A549 (cell line): ENCODE results near the gene SMC5. TPM values are rescaled to one million over a fixed set of nuclear protein-coding genes. Genes with fewer than 3 reads are reported as not detected.

Experiments
- ATAC-seq, 2 experiments: fragments of 200-7000 bp in 1 of 2; fragments of >200 bp in 1 of 2; cut with Nextera tagmentation in 1 of 2; cut with Tn5 transposase in 1 of 2; 3 replicates each; pipeline versions ENCODE4 v1.8.0 to v1.9.1; 2018 to 2020; ENCODE audit warnings: mild to moderate bottlenecking in 1 of 2, moderate library complexity in 1 of 2
- CTCF ChIA-PET: fragments of 300-600 bp; sonication (Branson Sonifier 250); formaldehyde crosslinking; extraction: SDS; loops from one replicate; lab custom pipeline; 2021; ENCODE audit warnings: antibody characterized with exemption, inconsistent platforms; lab: Yijun Ruan, JAX
- POLR2A ChIA-PET: fragments of 350-600 bp; formaldehyde crosslinking; extraction: SDS; loops from one replicate; lab custom pipeline; 2021; ENCODE audit warnings: antibody characterized with exemption, inconsistent platforms; lab: Yijun Ruan, JAX
- DNase-seq, 2 experiments: peaks; one replicate each; pipeline versions ENCODE4 v3.0.0 to v3.0.0-alpha.2; 2011 to 2016; ENCODE audit warnings: low read depth in 1 of 2, low spot score in 1 of 2
- FAIRE-seq: peaks from 2 replicates; lab custom pipeline; 2011; peaks lifted over from hg19 to GRCh38; lab: Jason Lieb, UNC
- H3K27ac ChIP-seq, 2 experiments: fragments of >200 bp; sonication (Bioruptor Twin); formaldehyde crosslinking; 3 replicates each; pipeline ENCODE4 v1.5.1; 2016 to 2017
- H3K4me1 ChIP-seq: fragments of >200 bp; sonication (Bioruptor Twin); formaldehyde crosslinking; 3 replicates; pipeline ENCODE4 v1.6.1; 2016
- H3K4me2 ChIP-seq: fragments of >200 bp; sonication (Bioruptor Twin); formaldehyde crosslinking; 3 replicates; pipeline ENCODE4 v1.6.1; 2016
- H3K4me3 ChIP-seq: fragments of >200 bp; sonication (Bioruptor Twin); formaldehyde crosslinking; 3 replicates; pipeline ENCODE4 v1.5.1; 2016
- H3K9me3 ChIP-seq: fragments of >200 bp; sonication (Bioruptor Twin); formaldehyde crosslinking; 3 replicates; pipeline ENCODE4 v1.6.1; 2016
- BHLHE40 ChIP-seq: IDR thresholded peaks from 2 replicates; pipeline ENCODE4 v1.6.1; 2012; ENCODE audit warnings: low read depth, low read length, inconsistent platforms
- CHD2 ChIP-seq: fragments of 150-350 bp; IDR thresholded peaks from 2 replicates; pipeline ENCODE4 v1.6.1; 2014; ENCODE audit warnings: low read length; ENCODE audit not compliant: partially characterized antibody
- CHD4 ChIP-seq: fragments of 200-600 bp; sonication (generic); IDR thresholded peaks from 2 replicates; pipeline ENCODE4 v1.6.1; 2016; ENCODE audit warnings: antibody characterized with exemption, mild to moderate bottlenecking, borderline replicate concordance
- CTCF ChIP-seq: fragments of >200 bp; sonication (Bioruptor Twin); formaldehyde crosslinking; IDR thresholded peaks from 3 replicates; pipeline ENCODE4 v1.5.1; 2016
- E2F6 ChIP-seq: IDR thresholded peaks from 2 replicates; pipeline ENCODE4 v1.6.1; 2012; ENCODE audit warnings: low read depth, borderline replicate concordance
- FOSB ChIP-seq: fragments of 250-450 bp; sonication (Bioruptor Pico); IDR thresholded peaks from 2 replicates; pipeline ENCODE4 v1.5.0; 2020; ENCODE audit warnings: mild to moderate bottlenecking, moderate library complexity
- FOXS1 ChIP-seq: fragments of 250-450 bp; sonication (Bioruptor Pico); IDR thresholded peaks from 2 replicates; pipeline ENCODE4 v1.5.0; 2020; ENCODE audit warnings: mild to moderate bottlenecking, moderate library complexity
- GATA3 ChIP-seq: IDR thresholded peaks from 2 replicates; pipeline ENCODE4 v1.6.1; 2012; ENCODE audit warnings: borderline replicate concordance
- HES2 ChIP-seq: fragments of >200 bp; sonication (Bioruptor Twin); formaldehyde crosslinking; IDR thresholded peaks from 2 replicates; pipeline ENCODE4 v1.6.1; 2016
- HEYL ChIP-seq: fragments of 250-450 bp; sonication (Bioruptor Pico); IDR thresholded peaks from 2 replicates; pipeline ENCODE4 v1.8.0; 2021; ENCODE audit warnings: mild to moderate bottlenecking, moderate library complexity
- HMGXB4 ChIP-seq: fragments of 250-450 bp; sonication (Bioruptor Pico); IDR thresholded peaks from 2 replicates; pipeline ENCODE4 v1.5.0; 2021; ENCODE audit warnings: mild to moderate bottlenecking, moderate library complexity, borderline replicate concordance
- HOXB13 ChIP-seq: fragments of 250-450 bp; sonication (Bioruptor Pico); IDR thresholded peaks from 2 replicates; pipeline ENCODE4 v1.5.0; 2020; ENCODE audit warnings: low read depth, mild to moderate bottlenecking, moderate library complexity
- HOXB5 ChIP-seq: fragments of 250-450 bp; sonication (Bioruptor Pico); IDR thresholded peaks from 2 replicates; pipeline ENCODE4 v1.5.0; 2020; ENCODE audit warnings: mild to moderate bottlenecking, moderate library complexity
- MAX ChIP-seq: IDR thresholded peaks from 2 replicates; pipeline ENCODE4 v1.6.1; 2012
- MAZ ChIP-seq: fragments of 150-350 bp; IDR thresholded peaks from 2 replicates; pipeline ENCODE4 v1.6.1; 2014; ENCODE audit warnings: antibody characterized with exemption, low read depth, low read length, borderline replicate concordance
- REST ChIP-seq: fragments of 200-600 bp; sonication (generic); IDR thresholded peaks from 2 replicates; pipeline ENCODE4 v1.6.1; 2016; ENCODE audit warnings: antibody characterized with exemption, mild to moderate bottlenecking, moderate library complexity
- SMC3 ChIP-seq: fragments of >200 bp; sonication (Bioruptor Twin); formaldehyde crosslinking; IDR thresholded peaks from 3 replicates; pipeline ENCODE4 v1.6.1; 2018; ENCODE audit warnings: inconsistent platforms
- ZC3H11A ChIP-seq: fragments of 450-650 bp; IDR thresholded peaks from 2 replicates; pipeline ENCODE4 v1.6.1; 2014; ENCODE audit warnings: antibody characterized with exemption, mild to moderate bottlenecking
- ZFP36 ChIP-seq: fragments of 450-650 bp; IDR thresholded peaks from 2 replicates; pipeline ENCODE4 v1.6.1; 2014; ENCODE audit warnings: borderline replicate concordance; ENCODE audit not compliant: partially characterized antibody
- ZNF302 ChIP-seq: fragments of 250-450 bp; sonication (Bioruptor Pico); IDR thresholded peaks from 2 replicates; pipeline ENCODE4 v1.9.0; 2021; ENCODE audit warnings: inconsistent platforms, mild to moderate bottlenecking, moderate library complexity
- ZSCAN20 ChIP-seq: fragments of 250-450 bp; sonication (Bioruptor Pico); IDR thresholded peaks from 2 replicates; pipeline ENCODE4 v1.8.0; 2022; ENCODE audit warnings: mild to moderate bottlenecking, moderate library complexity
- WGBS: methylation state at CpG from one replicate; pipeline ENCODE4 v1.1.6; 2017; ENCODE audit errors: missing lambda C conversion rate; 5-methylcytosine and 5-hydroxymethylcytosine counted together
- polyA plus RNA-seq, 4 experiments: library from polyadenylated mRNA; depleted of rRNA in 3 of 4; stranded (reverse); fragments of >200 nt; fragmentation: RNase III in 1 of 4; extraction: RNeasy Plus Mini Kit Qiagen cat#74134 plus additional on column Dnase treatment in 1 of 4; gene quantifications; 2 replicates in 3 of 4; 3 replicates in 1 of 4; pipeline ENCODE4 v1.2.3, GENCODE V29; 2011 to 2017

The SMC5 gene
- polyA plus RNA-seq, 2 of the 4 experiments (the other 2 are of a cell fraction) = 17.4 to 28.0 TPM

GRCh38 chr9:70297141-70297540 lies 38.4 kb downstream of the SMC5 start:
- TF ChIP-seq GATA3 (no peak), FOXS1 (CRISPR knock-in tag) (no peak), HOXB13 (CRISPR knock-in tag) (no peak), SMC3 (no peak), HEYL (CRISPR knock-in tag) (no peak), REST (no peak), MAZ (no peak), HES2 (no peak)
- POLR2A ChIA-PET = no interaction called here
- WGBS = 97% methylated on average over 1 of the region's 1 CpG

GRCh38 chr9:70298245-70298771 lies 39.5 kb downstream of the SMC5 start:
- Histone ChIP-seq H3K9me3 (no peaks in the 10 kb centered on the region), H3K4me2 (no peak overlapping the region), H3K4me3 (no peak overlapping the region), H3K27ac (no peak overlapping the region), H3K4me1 (no peaks in the 10 kb centered on the region)
- FAIRE-seq (no peak), DNase-seq (no peak), ATAC-seq (no peak)
- ChIA-PET CTCF (interaction anchor here (0.7 to 1.2 kb wide), 2 partner anchors 9 to 12 kb away, joined by 3 to 4 read pairs; no protein-coding TSS in a partner anchor), POLR2A (no interaction called here)
- no peak for TF ChIP-seq E2F6
- TF ChIP-seq CHD4 = no peak
- TF ChIP-seq ZC3H11A = no peak
- no peak for TF ChIP-seq HMGXB4 (CRISPR knock-in tag)
- TF ChIP-seq ZSCAN20 (CRISPR knock-in tag) = no peak
- no peak for TF ChIP-seq FOSB (CRISPR knock-in tag)
- TF ChIP-seq GATA3 = no peak
- no peak for TF ChIP-seq CHD2
- TF ChIP-seq CTCF = no peak
- no peak for TF ChIP-seq BHLHE40
- no peak for TF ChIP-seq MAX
- no peak for TF ChIP-seq ZFP36
- TF ChIP-seq HOXB13 (CRISPR knock-in tag) = no peak
- no peak for TF ChIP-seq ZNF302 (CRISPR knock-in tag)
- no peak for TF ChIP-seq HOXB5 (CRISPR knock-in tag)
- WGBS = 93% methylated on average over 1 of the region's 1 CpG

More at GRCh38 chr9:70297141-70297540, 38.4 kb downstream of the SMC5 start:
- CTCF ChIA-PET = interaction anchor here (0.6 kb wide), 1 partner anchor 1139 kb away, joined by 3 read pairs; no protein-coding TSS in a partner anchor
- DNase-seq = no peak
- Histone ChIP-seq H3K27ac (no peak overlapping the region), H3K4me2 (no peak overlapping the region), H3K4me1 (no peaks in the 10 kb centered on the region), H3K9me3 (peaks cover 3% of the 10 kb centered on the region; the same call in 2 of the 3 replicates), H3K4me3 (no peak overlapping the region)
- FAIRE-seq = no peak
- ATAC-seq = no peak
